8988T (cell line): ENCODE data around the gene COL3A1.

Source experiments
- DNase-seq: peaks from one replicate; pipeline ENCODE4 v3.0.0; 2011

Gene COL3A1

GRCh38 chr2:189020179-189020578 is 46.0 kb downstream of the COL3A1 start:
- no peak for DNase-seq

DNA sequence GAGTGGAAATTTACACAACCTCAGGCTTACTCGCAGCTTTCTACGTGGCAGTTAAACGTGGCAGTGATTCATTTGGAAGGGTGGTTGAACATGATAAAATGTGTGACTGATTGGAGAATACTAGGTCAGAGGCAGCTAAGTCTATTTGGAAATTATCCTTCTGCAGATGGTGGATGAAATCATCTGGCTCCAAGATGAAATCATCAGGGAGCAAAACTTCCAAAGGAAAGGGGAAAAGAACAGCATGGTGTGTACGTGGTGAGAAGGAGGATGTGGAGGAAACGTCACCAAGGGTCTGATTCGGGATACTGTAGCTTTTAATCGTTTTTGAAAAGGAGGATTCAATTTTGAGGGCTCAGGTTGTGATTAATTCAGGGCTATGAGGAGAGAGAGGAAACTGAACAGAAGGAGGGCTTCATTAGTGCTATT is 47.9 kb downstream of the COL3A1 start:
- no peak for DNase-seq

GRCh38 chr2:189022492-189022891 is 48.3 kb downstream of the COL3A1 start:
- no peak for DNase-seq

DNA sequence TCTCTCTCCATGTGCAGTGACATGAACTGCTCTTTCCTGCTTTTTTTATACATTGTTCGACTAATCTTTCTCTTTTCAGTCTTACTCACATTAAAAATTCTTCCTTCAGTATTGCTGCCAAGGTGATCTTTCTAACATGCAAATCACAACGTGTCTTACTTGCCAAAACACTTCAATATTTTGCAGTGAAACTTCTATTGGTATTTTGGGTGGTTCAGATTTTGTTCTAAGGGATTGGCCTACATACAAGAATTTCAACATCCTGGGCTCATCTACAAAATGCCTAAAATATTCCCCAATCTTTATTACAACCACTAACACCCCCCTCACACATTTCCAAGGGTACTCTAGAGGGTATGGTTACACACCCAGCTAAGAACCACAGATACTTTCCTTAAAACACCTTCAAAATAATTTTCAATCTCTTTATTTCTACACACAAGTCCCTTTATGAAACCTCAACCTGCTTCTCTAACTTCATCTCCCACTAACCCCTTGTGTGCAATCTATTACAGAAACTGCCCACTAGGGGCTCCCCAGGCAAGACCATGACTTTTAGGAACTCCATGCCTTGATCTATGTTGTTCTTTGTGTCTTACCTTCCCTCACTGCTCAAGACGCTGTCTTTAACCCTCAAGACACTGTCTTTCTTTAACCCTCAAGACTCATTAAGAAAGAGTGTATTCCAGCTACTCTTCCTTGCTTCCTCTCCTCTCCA is 50.9 kb downstream of the COL3A1 start:
- DNase-seq, result no peak

GRCh38 chr2:189037518-189037917 is 63.3 kb downstream of the COL3A1 start:
- no peak for DNase-seq

- no peak for DNase-seq
These were observed 71.7 kb downstream of the COL3A1 start for GRCh38 chr2:189045836-189046235.

GRCh38 chr2:189046320-189046719 is 72.1 kb downstream of the COL3A1 start:
- no peak for DNase-seq

DNA sequence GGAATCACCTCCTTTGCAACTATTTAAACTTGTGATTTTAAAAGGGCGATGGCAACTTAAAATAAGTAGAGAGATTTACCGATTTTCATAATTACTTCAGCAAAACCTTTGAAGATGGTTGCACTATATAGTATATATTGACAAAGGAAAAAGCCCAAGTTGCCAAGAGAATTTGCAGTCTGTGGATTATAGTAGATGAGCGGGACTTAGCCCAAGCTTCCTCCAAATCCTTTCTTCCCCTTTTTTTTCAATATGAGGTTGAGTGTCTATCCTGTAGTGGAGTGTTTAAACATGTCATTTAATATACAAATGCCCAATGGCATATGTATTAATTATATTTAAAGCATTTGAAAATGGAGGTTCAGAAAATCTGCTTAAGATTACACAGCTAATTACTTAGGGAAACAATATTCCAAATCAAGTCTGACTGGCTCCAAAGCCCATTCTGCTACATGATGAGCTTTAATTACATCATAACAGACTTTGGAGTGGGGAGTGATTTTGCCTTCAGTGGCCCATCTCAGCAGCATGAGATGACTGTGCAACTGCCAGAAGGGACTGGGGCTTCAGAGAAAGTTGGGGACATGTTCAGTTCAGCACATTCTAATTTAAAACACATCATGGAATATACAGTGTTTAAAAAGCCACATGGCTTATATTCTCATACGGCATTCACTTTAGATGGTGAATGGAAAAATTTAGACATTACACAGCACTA is 73.2 kb downstream of the COL3A1 start:
- DNase-seq, result no peak

- DNase-seq, result no peak
These were observed 74.0 kb downstream of the COL3A1 start for GRCh38 chr2:189048189-189048588.

- no peak for DNase-seq
These were observed 75.6 kb downstream of the COL3A1 start for GRCh38 chr2:189049709-189050164.

GRCh38 chr2:189050165-189050712 is 76.1 kb downstream of the COL3A1 start:
- no peak for DNase-seq

DNA sequence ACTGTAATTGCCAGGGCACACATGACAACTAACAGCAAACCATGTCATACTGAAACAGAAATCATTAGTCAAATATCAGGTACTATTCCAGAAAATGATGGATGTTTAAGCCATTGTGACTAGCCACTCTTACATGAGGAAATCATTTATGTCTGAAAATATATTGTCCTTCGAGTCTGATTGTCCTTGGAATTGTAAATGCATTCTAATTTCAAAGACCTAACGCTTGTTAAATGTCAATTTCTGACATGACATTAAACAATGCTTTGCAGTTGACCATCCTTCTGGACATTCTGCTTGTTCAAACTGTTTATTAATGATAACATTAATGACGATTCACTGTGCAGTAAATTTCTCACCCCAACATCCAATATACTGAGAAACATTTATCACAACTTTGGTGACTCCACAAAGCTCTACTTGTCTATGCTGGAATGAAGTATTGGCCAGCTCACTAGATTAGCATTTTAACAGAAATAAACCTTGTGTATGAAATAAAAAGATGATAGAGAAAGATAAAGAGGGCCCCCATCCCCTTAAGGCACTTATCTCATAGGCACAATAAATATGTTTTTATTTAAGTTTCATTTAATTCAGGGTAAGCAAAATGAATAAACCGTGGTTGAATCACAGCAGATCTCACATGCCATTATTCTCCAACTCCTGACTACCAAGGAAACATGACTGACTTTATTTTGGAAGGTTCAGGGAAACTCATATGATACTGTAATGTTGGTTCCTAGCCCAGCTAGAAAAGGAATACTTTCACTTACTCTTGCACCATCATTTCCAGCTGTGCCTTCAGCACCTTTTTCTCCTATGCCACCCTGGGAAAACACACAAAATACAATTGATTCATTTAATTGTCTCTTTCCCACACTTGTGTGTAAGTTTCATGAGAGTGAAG is 82.3 kb downstream of the COL3A1 start:
- no peak for DNase-seq

GRCh38 chr2:189057316-189057715 is 83.1 kb downstream of the COL3A1 start:
- no peak for DNase-seq

DNA sequence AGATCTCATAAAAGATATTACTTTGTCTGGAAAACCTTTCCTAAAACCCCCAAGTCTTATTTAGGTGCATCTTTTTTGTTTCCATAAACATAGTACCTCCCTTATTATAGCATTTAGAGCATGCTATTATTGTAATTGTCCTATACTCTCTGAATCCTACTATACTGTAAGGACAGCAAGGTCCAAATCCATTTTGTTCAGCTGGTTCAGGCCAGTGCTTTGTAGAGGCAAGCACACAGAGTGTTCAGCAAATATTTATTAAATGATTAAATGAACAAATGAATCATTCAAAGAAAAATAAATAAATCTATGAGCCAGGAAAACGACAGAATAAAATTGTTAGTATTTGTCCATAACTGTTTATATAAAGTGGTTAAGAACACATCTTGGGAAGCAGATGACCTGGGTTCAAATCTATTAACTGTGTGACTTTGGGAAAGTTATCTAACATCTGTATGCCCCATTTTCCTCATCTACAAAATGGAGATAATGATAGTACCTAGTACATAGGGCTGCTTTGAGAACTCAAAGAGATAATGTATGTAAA is 86.0 kb downstream of the COL3A1 start:
- DNase-seq, result no peak
